Measurements from ENCODE around the gene ZNRF1. TPM values are rescaled to one million over a fixed set of nuclear protein-coding genes. Genes with fewer than 3 reads are reported as not detected.
"Not testable (repeated sequence)": the region's sequence is repeated elsewhere in the genome, so short reads cannot be mapped to it uniquely, and the experiment has no call there.

ZNRF1 gene
- total RNA-seq, 3 donors from 2014 or later (not counting 1 experiment from before 2014, with no cell fraction given): 2.4 to 5.1 (median 3.4) TPM

- WGBS (ENCODE audit: insufficient coverage): 82% methylated on average over 8 of the region's 8 CpGs
- Histone ChIP-seq H3K9me3 (ENCODE audit: control insufficient read depth, insufficient read depth, low read length) (no peaks in the 10 kb centered on the region), H3K27me3 (ENCODE audit: control insufficient read depth, insufficient read depth, low read length) (no peaks in the 10 kb centered on the region), H3K27ac (ENCODE audit: low read length) (no peak overlapping the region), H3K4me3 (ENCODE audit: low read length) (no peak overlapping the region), H3K36me3 (ENCODE audit: control insufficient read depth, insufficient read depth, low read length) (no peaks in the 10 kb centered on the region), H3K4me1 (ENCODE audit: control insufficient read depth, insufficient read depth, low read length) (peaks cover 3% of the 10 kb centered on the region)
- Mint-ChIP-seq H3K9me3 (no peaks in the 10 kb centered on the region), H3K36me3 (no peaks in the 10 kb centered on the region), H3K4me3 (no peak overlapping the region), H3K27me3 (ENCODE audit: low read depth in 2 of 2) (peaks cover 2 to 14% of the 10 kb centered on the region in 2 donors), H3K27ac (no peak overlapping the region), H3K4me1 (no peaks in the 10 kb centered on the region)
- intact Hi-C loops (cut with micrococcal nuclease): no loop called here
- TF ChIP-seq CTCF (IDR thresholded peaks at IDR 0.05): no peak
- no peak for DNase-seq
- no peak for ATAC-seq
These were observed 90.1 kb downstream of the ZNRF1 start for GRCh38 chr16:75088934-75089333.

GRCh38 chr16:75089486-75090202 is 90.8 kb downstream of the ZNRF1 start:
- H3K4me1 ChIP-seq (ENCODE audit: control insufficient read depth, insufficient read depth, low read length): peaks cover 3% of the 10 kb centered on the region
- ATAC-seq: no peak
- H3K36me3 Mint-ChIP-seq: no peaks in the 10 kb centered on the region
- H3K27me3 Mint-ChIP-seq (ENCODE audit: low read depth in 2 of 2): peaks cover 2 to 8% of the 10 kb centered on the region in 2 donors
- H3K27ac Mint-ChIP-seq: no peak overlapping the region
- no peaks in the 10 kb centered on the region for H3K4me1 Mint-ChIP-seq
- no peak overlapping the region for H3K27ac ChIP-seq (ENCODE audit: low read length)
- H3K27me3 ChIP-seq (ENCODE audit: control insufficient read depth, insufficient read depth, low read length): no peaks in the 10 kb centered on the region
- intact Hi-C loops (cut with micrococcal nuclease): no loop called here
- TF ChIP-seq CTCF (IDR thresholded peaks at IDR 0.05): no peak
- H3K9me3 Mint-ChIP-seq: no peaks in the 10 kb centered on the region
- H3K36me3 ChIP-seq (ENCODE audit: control insufficient read depth, insufficient read depth, low read length): no peaks in the 10 kb centered on the region
- no peak overlapping the region for H3K4me3 Mint-ChIP-seq
- H3K9me3 ChIP-seq (ENCODE audit: control insufficient read depth, insufficient read depth, low read length): no peaks in the 10 kb centered on the region
- WGBS (ENCODE audit: insufficient coverage): 64% methylated on average over 5 of the region's 6 CpGs
- no peak for DNase-seq
- no peak overlapping the region for H3K4me3 ChIP-seq (ENCODE audit: low read length)

DNA sequence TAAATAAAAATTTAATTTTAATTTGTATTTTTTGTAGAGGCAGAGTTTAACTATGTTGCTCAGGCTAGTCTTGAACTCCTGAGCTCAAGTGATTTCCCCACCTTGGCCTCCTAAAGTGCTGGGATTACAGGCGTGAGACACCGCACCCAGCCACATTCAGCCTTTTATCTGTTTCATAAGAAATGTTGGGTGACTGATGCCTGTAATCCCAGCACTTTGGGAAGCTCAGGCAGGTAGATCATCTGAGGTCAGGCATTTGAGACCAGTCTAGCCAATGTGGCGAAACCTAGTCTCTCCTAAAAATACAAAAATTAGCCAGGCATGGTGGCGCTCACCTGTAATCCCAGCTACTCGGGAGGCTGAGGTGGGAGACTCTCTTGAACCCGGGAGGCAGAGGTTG is 92.1 kb downstream of the ZNRF1 start:
- H3K36me3 Mint-ChIP-seq; DNase-seq; H3K4me3 ChIP-seq (ENCODE audit: low read length); H3K36me3 ChIP-seq (ENCODE audit: control insufficient read depth, insufficient read depth, low read length); intact Hi-C loops (cut with micrococcal nuclease); H3K4me1 ChIP-seq (ENCODE audit: control insufficient read depth, insufficient read depth, low read length); H3K27ac Mint-ChIP-seq; H3K9me3 ChIP-seq (ENCODE audit: control insufficient read depth, insufficient read depth, low read length); H3K9me3 Mint-ChIP-seq; H3K27ac ChIP-seq (ENCODE audit: low read length); H3K27me3 ChIP-seq (ENCODE audit: control insufficient read depth, insufficient read depth, low read length); H3K27me3 Mint-ChIP-seq (ENCODE audit: low read depth in 2 of 2); H3K4me1 Mint-ChIP-seq; H3K4me3 Mint-ChIP-seq; ATAC-seq: not testable (repeated sequence)
- WGBS (ENCODE audit: insufficient coverage): 74% methylated on average over 6 of the region's 6 CpGs

DNA sequence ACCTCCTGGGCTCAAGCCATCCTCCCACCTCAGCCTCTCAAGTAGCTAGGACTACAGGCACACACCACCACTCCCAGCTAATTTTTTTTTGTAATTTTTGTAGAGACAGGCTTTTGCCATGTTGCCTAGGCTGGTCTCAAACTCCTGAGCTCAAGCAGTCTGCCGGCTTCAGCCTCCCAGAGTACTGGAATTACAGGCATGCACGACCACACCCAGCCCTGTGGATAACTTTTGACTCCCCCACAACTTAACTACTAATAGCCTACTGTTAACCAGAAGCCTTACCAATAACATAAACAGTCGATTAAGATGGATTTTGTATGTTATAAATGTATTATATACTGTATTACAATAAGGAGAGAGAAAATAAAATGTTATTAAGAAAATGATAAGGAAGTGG is 92.8 kb downstream of the ZNRF1 start:
- H3K4me3 Mint-ChIP-seq; H3K4me1 Mint-ChIP-seq; H3K9me3 ChIP-seq (ENCODE audit: control insufficient read depth, insufficient read depth, low read length); H3K36me3 ChIP-seq (ENCODE audit: control insufficient read depth, insufficient read depth, low read length); intact Hi-C loops (cut with micrococcal nuclease); H3K36me3 Mint-ChIP-seq; H3K4me1 ChIP-seq (ENCODE audit: control insufficient read depth, insufficient read depth, low read length); DNase-seq; H3K27me3 Mint-ChIP-seq (ENCODE audit: low read depth in 2 of 2); H3K27ac ChIP-seq (ENCODE audit: low read length); ATAC-seq; H3K27me3 ChIP-seq (ENCODE audit: control insufficient read depth, insufficient read depth, low read length); H3K4me3 ChIP-seq (ENCODE audit: low read length); H3K27ac Mint-ChIP-seq; H3K9me3 Mint-ChIP-seq: not testable (repeated sequence)
- 83% methylated on average over 1 of the region's 3 CpGs for WGBS (ENCODE audit: insufficient coverage)
